H1 (cell line): ENCODE data around the gene SEC23IP. TPM values are rescaled to one million over a fixed set of nuclear protein-coding genes. Genes with fewer than 3 reads are reported as not detected.
"Not testable (repeated sequence)": the region's sequence is repeated elsewhere in the genome, so short reads cannot be mapped to it uniquely, and the experiment has no call there.

Experiments used
- CTCF ChIA-PET: fragments of 300-600 bp; sonication (Branson Sonifier 250); formaldehyde crosslinking; loops from one replicate; lab custom pipeline; 2021; ENCODE audit not compliant: partially characterized antibody; lab: Charles Lee
- POLR2A ChIA-PET: fragments of 300-600 bp; sonication (Branson Sonifier 250); formaldehyde crosslinking; loops from one replicate; lab custom pipeline; 2021; ENCODE audit warnings: inconsistent platforms; ENCODE audit not compliant: partially characterized antibody; lab: Charles Lee
- DNase-seq, 2 experiments: peaks; one replicate each; pipeline versions ENCODE4 v3.0.0 to v3.0.0-alpha.2; 2010 to 2022; ENCODE audit warnings: low spot score in 2 of 2, low read depth in 1 of 2, mixed read lengths in 1 of 2
- FAIRE-seq: peaks from 2 replicates; lab custom pipeline; 2011; peaks lifted over from hg19 to GRCh38; lab: Jason Lieb, UNC
- H2AFZ ChIP-seq: 2 replicates; pipeline ENCODE4 v1.8.1; 2012; ENCODE audit warnings: low read length, inconsistent platforms
- H2AK5ac ChIP-seq: 2 replicates; pipeline ENCODE4 v1.6.1; 2013; ENCODE audit warnings: low read depth, low read length
- H2BK120ac ChIP-seq: replicated peaks from 2 replicates; pipeline ENCODE3; 2013; ENCODE audit warnings: low read depth, low read length, inconsistent platforms
- H2BK12ac ChIP-seq: 2 replicates; pipeline ENCODE4 v1.6.1; 2013; ENCODE audit warnings: low read depth, low read length
- H2BK15ac ChIP-seq: 2 replicates; pipeline ENCODE4 v1.6.1; 2013; ENCODE audit warnings: low read length
- H2BK20ac ChIP-seq: 2 replicates; pipeline ENCODE4 v1.6.1; 2013; ENCODE audit warnings: low read length
- H2BK5ac ChIP-seq: 2 replicates; pipeline ENCODE4 v1.6.1; 2013; ENCODE audit warnings: low read depth, low read length
- H3K14ac ChIP-seq: 2 replicates; pipeline ENCODE4 v1.6.1; 2013; ENCODE audit warnings: inconsistent platforms; ENCODE audit not compliant: insufficient read length
- H3K18ac ChIP-seq: 2 replicates; pipeline ENCODE4 v1.6.1; 2013; ENCODE audit warnings: low read length; ENCODE audit errors: extremely low read depth
- H3K23ac ChIP-seq: 2 replicates; pipeline ENCODE4 v1.6.1; 2013; ENCODE audit warnings: inconsistent platforms; ENCODE audit not compliant: insufficient read length
- H3K23me2 ChIP-seq: 2 replicates; pipeline ENCODE4 v1.6.1; 2013; ENCODE audit warnings: low read depth, low read length
- H3K27ac ChIP-seq: 2 replicates; pipeline ENCODE4 v1.6.1; 2011; ENCODE audit warnings: low read depth, low read length, inconsistent platforms
- H3K27me3 ChIP-seq, 4 experiments: replicated peaks in 1 of 4; 1 replicate in 1 of 4; 2 replicates in 3 of 4; pipeline versions ENCODE4 v1.6.1 to v1.8.1; 2011 to 2013; ENCODE audit warnings: low read length in 3 of 4, mild to moderate bottlenecking in 3 of 4, inconsistent platforms in 2 of 4, mixed read lengths in 2 of 4, moderate library complexity in 1 of 4; ENCODE audit not compliant: control insufficient read depth in 3 of 4, insufficient read depth in 3 of 4; ENCODE audit errors: extremely low read depth in 1 of 4
- H3K36me3 ChIP-seq, 4 experiments: 2 replicates each; pipeline versions ENCODE4 v1.6.1 to v1.8.1; 2011 to 2013; ENCODE audit warnings: mild to moderate bottlenecking in 4 of 4, low read length in 3 of 4, moderate library complexity in 2 of 4, control low read depth in 1 of 4, inconsistent platforms in 1 of 4; ENCODE audit not compliant: insufficient read depth in 4 of 4, control insufficient read depth in 2 of 4
- H3K4ac ChIP-seq: replicated peaks from 2 replicates; pipeline ENCODE3; 2013; ENCODE audit warnings: low read length, low read depth, mixed read lengths, inconsistent platforms; ENCODE audit not compliant: insufficient read length
- H3K4me1 ChIP-seq, 4 experiments: replicated peaks in 1 of 4; 1 replicate in 1 of 4; 2 replicates in 3 of 4; pipeline versions ENCODE4 v1.6.1 to v1.8.1; 2011 to 2013; ENCODE audit warnings: low read length in 3 of 4, inconsistent platforms in 2 of 4, mixed read lengths in 1 of 4; ENCODE audit not compliant: insufficient read depth in 4 of 4, control insufficient read depth in 3 of 4
- H3K4me2 ChIP-seq, 2 experiments: 2 replicates each; pipeline versions ENCODE4 v1.6.1 to v1.8.1; 2011 to 2013; ENCODE audit warnings: low read depth in 2 of 2, low read length in 2 of 2, control low read depth in 1 of 2, inconsistent platforms in 1 of 2, mild to moderate bottlenecking in 1 of 2; ENCODE audit not compliant: insufficient read depth in 1 of 2
- H3K4me3 ChIP-seq, 4 experiments: fragments of 200-600, 300-600 bp in 1 of 4; sonication (generic), shearing (Covaris generic), sonication (Bioruptor Twin) in 1 of 4; 2 replicates each; pipeline versions ENCODE4 v1.5.1 to v1.8.1; 2011 to 2016; ENCODE audit warnings: low read length in 4 of 4, low read depth in 3 of 4, control low read depth in 2 of 4, inconsistent platforms in 2 of 4, mild to moderate bottlenecking in 2 of 4, mixed read lengths in 1 of 4, moderate library complexity in 1 of 4; ENCODE audit not compliant: insufficient read depth in 2 of 4; ENCODE audit errors: extremely low read depth in 1 of 4
- H3K56ac ChIP-seq: replicated peaks from 2 replicates; pipeline ENCODE3; 2013; ENCODE audit warnings: low read depth, mild to moderate bottlenecking, mixed read lengths, low read length, inconsistent platforms; ENCODE audit not compliant: insufficient read length
- H3K79me1 ChIP-seq: 2 replicates; pipeline ENCODE4 v1.6.1; 2013; ENCODE audit warnings: low read depth, low read length, control low read depth
- H3K79me2 ChIP-seq, 2 experiments: 2 replicates each; pipeline versions ENCODE4 v1.6.1 to v1.8.1; 2012 to 2013; ENCODE audit warnings: low read length in 2 of 2, mild to moderate bottlenecking in 2 of 2, inconsistent platforms in 1 of 2; ENCODE audit not compliant: insufficient read depth in 2 of 2, control insufficient read depth in 1 of 2
- H3K9ac ChIP-seq, 4 experiments: replicated peaks in 1 of 4; 1 replicate in 1 of 4; 2 replicates in 3 of 4; pipeline versions ENCODE4 v1.6.1 to v1.8.1; 2011 to 2013; ENCODE audit warnings: low read depth in 3 of 4, low read length in 3 of 4, control low read depth in 2 of 4, mild to moderate bottlenecking in 2 of 4, moderate library complexity in 2 of 4, inconsistent platforms in 1 of 4; ENCODE audit errors: extremely low read depth in 1 of 4
- H3K9me3 ChIP-seq, 2 experiments: 2 replicates each; pipeline versions ENCODE4 v1.6.1 to v1.8.1; 2012 to 2013; ENCODE audit warnings: mild to moderate bottlenecking in 2 of 2, moderate library complexity in 2 of 2, control low read depth in 1 of 2, inconsistent platforms in 1 of 2, low read depth in 1 of 2, low read length in 1 of 2, mixed read lengths in 1 of 2; ENCODE audit not compliant: insufficient read depth in 2 of 2
- H4K20me1 ChIP-seq, 2 experiments: replicated peaks in 1 of 2; 2 replicates each; pipeline versions ENCODE3 to v1.8.1; 2011 to 2013; ENCODE audit warnings: inconsistent platforms in 2 of 2, low read length in 2 of 2, mild to moderate bottlenecking in 1 of 2; ENCODE audit not compliant: insufficient read depth in 2 of 2, control insufficient read depth in 1 of 2
- H4K5ac ChIP-seq: 2 replicates; pipeline ENCODE4 v1.6.1; 2013; ENCODE audit warnings: low read length, low read depth, mixed read lengths, inconsistent platforms; ENCODE audit not compliant: insufficient read length
- H4K8ac ChIP-seq: 2 replicates; pipeline ENCODE4 v1.8.0; 2013; ENCODE audit warnings: mild to moderate bottlenecking, moderate library complexity, low read length, inconsistent platforms; ENCODE audit not compliant: insufficient read depth; ENCODE audit errors: extremely low read depth
- H4K91ac ChIP-seq: replicated peaks from 2 replicates; pipeline ENCODE3; 2013; ENCODE audit warnings: low read length, mixed read lengths, inconsistent platforms; ENCODE audit not compliant: insufficient read length
- WGBS, 2 experiments: shearing (Covaris generic) in 1 of 2; methylation state at CpG; one replicate each; pipeline versions ENCODE4 v1.1.6 to v1.1.7; 2013 to 2015; ENCODE audit warnings: low lambda C conversion rate in 2 of 2, mixed read lengths in 2 of 2, inconsistent platforms in 1 of 2, low coverage in 1 of 2, missing lambda C conversion rate in 1 of 2; ENCODE audit not compliant: insufficient replicate concordance in 2 of 2, insufficient coverage in 1 of 2, insufficient read length in 1 of 2; ENCODE audit errors: extremely low coverage in 1 of 2, missing lambda C conversion rate in 1 of 2; 5-methylcytosine and 5-hydroxymethylcytosine counted together
- polyA plus RNA-seq, 7 experiments: library from polyadenylated mRNA; depleted of rRNA in 3 of 7; stranded (reverse) in 5 of 7; unstranded in 2 of 7; fragments of >200 nt in 5 of 7; fragments of 200-250 nt in 2 of 7; gene quantifications; 1 replicate in 5 of 7; 2 replicates in 1 of 7; 4 replicates in 1 of 7; pipeline versions ENCODE4 v1.2.1 to v1.2.3, GENCODE V29; 2011 to 2013; ENCODE audit warnings: missing spikeins in 2 of 7, mixed read lengths in 2 of 7
- total RNA-seq: library from RNA; stranded (reverse); fragmentation: NEBNext Ultra II Directional; extraction: Animal tissue kit (Norgen Biotek cat#: 25700); gene quantifications from 2 replicates; pipeline ENCODE4 v1.2.1, GENCODE V29; 2021

SEC23IP gene
- total and polyA plus RNA-seq, 2 of the 8 experiments (the other 6 are each of a cell fraction or from before 2014, with no cell fraction given): 29.0 to 105 TPM

DNA sequence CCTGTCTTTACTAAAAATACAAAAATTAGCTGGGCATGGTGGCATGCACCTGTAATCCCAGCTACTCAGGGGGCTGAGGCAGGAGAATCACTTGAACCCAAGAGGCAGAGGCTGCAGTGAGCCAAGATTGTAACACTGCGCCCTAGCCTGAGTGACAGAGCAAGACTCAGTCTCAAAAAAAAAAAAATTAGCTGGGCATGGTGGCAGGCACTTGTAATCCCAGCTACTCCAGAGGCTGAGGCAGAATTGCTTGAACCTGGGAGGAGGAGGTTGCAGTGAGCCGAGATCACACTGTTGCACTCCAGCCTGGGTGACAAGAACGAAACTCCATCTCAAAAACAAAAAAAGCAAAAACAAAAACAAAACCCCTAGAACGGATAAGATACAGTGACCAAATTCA is 23.1 kb upstream of the SEC23IP start:
- not testable (repeated sequence) for H2BK120ac ChIP-seq, H4K8ac ChIP-seq, H2BK12ac ChIP-seq, H4K91ac ChIP-seq, H2BK5ac ChIP-seq, H3K9me3 ChIP-seq, H3K23me2 ChIP-seq, H3K56ac ChIP-seq, H3K9ac ChIP-seq, FAIRE-seq, DNase-seq, H3K18ac ChIP-seq, H3K4ac ChIP-seq, H3K79me1 ChIP-seq, H3K36me3 ChIP-seq, H2AFZ ChIP-seq, H3K4me3 ChIP-seq, H4K5ac ChIP-seq, H3K27ac ChIP-seq, H2BK15ac ChIP-seq, H2AK5ac ChIP-seq, H3K4me2 ChIP-seq, H3K4me1 ChIP-seq, H3K14ac ChIP-seq, H2BK20ac ChIP-seq, H3K27me3 ChIP-seq, H3K23ac ChIP-seq
- CTCF ChIA-PET: interaction anchor here (0.6 to 5.9 kb wide), 3 partner anchors 10 to 381 kb away, joined by 3 to 36 read pairs (median 4); no protein-coding TSS in a partner anchor
- H3K79me2 ChIP-seq: peaks cover 48 to 79% of the 10 kb centered on the region in 2 experiments
- POLR2A ChIA-PET: interaction anchor here (0.6 kb wide), 1 partner anchor 140 kb away, joined by 3 read pairs; no protein-coding TSS in a partner anchor
- peaks cover 15 to 17% of the 10 kb centered on the region in 2 experiments for H4K20me1 ChIP-seq
- 79% methylated on average over 4 of the region's 4 CpGs; no CpG with 5 or more reads in 1 of the 2 experiments for WGBS, 2 experiments
